ENCODE measurements around the gene CPM.

Gene CPM

GRCh38 chr12:68890701-68891113, 42.3 kb downstream of the CPM start:
- DNase-seq (ENCODE audit: low read depth) = peak; percentile 65
- TF ChIP-seq, protein P1, sequence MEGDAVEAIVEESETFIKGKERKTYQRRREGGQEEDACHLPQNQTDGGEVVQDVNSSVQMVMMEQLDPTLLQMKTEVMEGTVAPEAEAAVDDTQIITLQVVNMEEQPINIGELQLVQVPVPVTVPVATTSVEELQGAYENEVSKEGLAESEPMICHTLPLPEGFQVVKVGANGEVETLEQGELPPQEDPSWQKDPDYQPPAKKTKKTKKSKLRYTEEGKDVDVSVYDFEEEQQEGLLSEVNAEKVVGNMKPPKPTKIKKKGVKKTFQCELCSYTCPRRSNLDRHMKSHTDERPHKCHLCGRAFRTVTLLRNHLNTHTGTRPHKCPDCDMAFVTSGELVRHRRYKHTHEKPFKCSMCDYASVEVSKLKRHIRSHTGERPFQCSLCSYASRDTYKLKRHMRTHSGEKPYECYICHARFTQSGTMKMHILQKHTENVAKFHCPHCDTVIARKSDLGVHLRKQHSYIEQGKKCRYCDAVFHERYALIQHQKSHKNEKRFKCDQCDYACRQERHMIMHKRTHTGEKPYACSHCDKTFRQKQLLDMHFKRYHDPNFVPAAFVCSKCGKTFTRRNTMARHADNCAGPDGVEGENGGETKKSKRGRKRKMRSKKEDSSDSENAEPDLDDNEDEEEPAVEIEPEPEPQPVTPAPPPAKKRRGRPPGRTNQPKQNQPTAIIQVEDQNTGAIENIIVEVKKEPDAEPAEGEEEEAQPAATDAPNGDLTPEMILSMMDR (conservative IDR thresholded peaks at IDR 0.05; ENCODE audit: low read depth, low read length) = no peak
- H3K4me3 ChIP-seq (ENCODE audit: low read depth, low read length) = no peak overlapping the region

GRCh38 chr12:68888243-68888642, 44.7 kb downstream of the CPM start:
- TF ChIP-seq, protein P1 (conservative IDR thresholded peaks at IDR 0.05; ENCODE audit: low read depth, low read length) = no peak
- H3K4me3 ChIP-seq (ENCODE audit: low read depth, low read length) = no peak overlapping the region
- no peak for DNase-seq (ENCODE audit: low read depth)

DNA sequence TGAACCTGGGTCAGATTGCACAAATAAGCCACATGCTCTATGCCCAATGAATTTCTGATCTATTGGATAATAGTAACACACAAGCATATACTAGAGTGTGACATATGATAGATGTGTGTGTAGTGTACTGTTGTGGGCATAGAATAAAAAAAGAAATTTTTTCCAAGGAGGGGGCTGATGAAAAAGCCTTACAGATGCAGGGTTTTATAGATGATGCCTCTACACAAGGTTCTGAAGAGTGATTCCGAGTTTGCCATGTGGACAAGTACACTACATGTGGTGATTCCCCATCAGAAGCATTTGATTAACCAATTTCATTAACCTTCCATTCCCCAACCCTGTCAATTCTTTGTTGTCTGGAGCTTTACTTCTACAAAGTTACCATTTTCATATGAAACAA, 45.3 kb downstream of the CPM start:
- H3K4me3 ChIP-seq (ENCODE audit: low read depth, low read length) = no peak overlapping the region
- DNase-seq (ENCODE audit: low read depth) = no peak
- TF ChIP-seq, protein P1 (conservative IDR thresholded peaks at IDR 0.05; ENCODE audit: low read depth, low read length) = no peak

DNA sequence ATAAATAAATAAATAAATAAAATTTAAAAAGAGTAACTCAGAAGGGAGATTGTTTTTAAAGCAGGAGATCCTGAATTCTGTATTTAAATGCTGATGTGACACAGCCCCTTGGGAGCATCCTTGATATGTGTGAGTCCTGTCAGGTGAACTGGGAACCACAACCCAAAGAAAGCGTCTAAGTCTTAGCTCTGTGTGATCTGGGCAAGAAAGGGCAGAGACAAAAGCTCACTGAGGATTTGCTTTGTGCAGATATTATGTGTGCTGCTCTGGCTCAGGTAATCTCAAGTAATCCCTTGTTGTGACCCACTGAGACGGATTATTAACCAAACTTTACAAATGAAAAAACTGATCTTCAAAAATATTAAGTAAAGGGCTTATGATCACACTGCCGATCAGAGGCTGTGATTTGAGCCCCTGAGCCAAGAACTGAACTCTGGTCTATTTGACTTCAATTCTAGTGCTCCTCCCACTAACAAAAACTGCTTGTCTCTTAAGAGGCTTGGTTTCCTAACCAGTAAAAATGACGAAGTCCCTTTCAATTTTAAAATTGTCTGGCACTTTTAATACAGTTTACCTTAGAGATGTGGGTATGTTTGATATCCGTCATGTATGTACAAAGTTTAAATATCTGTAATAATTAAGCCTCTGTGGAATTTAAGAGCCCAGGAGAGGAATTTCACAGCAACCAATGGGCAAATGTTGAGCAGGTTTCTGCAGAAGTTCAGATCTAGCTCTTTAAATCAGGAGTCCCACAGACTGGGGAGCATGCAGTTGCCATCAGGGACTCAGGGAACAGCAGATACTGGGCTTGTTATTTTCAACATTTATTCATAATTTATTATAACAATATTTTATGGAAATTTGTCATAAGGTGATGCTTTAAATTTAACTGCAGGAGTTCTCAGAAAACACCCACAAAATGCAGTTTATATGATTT, 46.1 kb downstream of the CPM start:
- no peak overlapping the region for H3K4me3 ChIP-seq (ENCODE audit: low read depth, low read length)
- no peak for DNase-seq (ENCODE audit: low read depth)
- TF ChIP-seq, protein P1 (conservative IDR thresholded peaks at IDR 0.05; ENCODE audit: low read depth, low read length) = no peak

- no peak for DNase-seq (ENCODE audit: low read depth)
- H3K4me3 ChIP-seq (ENCODE audit: low read depth, low read length) = no peak overlapping the region
- TF ChIP-seq, protein P1 (conservative IDR thresholded peaks at IDR 0.05; ENCODE audit: low read depth, low read length) = no peak
Observed at GRCh38 chr12:68885381-68885780, 47.6 kb downstream of the CPM start.

DNA sequence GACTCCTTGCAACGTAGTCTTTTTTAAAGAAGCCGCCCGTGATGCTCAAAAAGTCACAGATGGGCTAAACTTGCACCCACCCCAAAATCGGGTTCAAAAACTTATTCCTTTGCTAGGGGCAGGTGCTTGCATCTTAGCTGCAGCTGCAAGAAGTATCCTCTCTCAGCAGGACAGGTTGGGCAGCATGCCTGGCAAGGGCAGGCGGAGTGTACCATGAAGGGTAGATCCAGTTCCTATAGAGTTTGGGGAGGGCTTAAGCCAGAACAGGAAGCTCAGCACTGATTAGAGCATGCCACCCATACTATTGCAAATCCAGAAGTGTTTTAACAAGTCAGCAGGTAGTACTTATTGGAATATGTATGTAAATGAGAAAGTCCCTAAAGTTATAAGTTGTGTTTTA, 48.7 kb downstream of the CPM start:
- H3K4me3 ChIP-seq (ENCODE audit: low read depth, low read length) = no peak overlapping the region
- no peak for DNase-seq (ENCODE audit: low read depth)
- TF ChIP-seq, protein P1 (conservative IDR thresholded peaks at IDR 0.05; ENCODE audit: low read depth, low read length) = no peak

- TF ChIP-seq, protein P1 (conservative IDR thresholded peaks at IDR 0.05; ENCODE audit: low read depth, low read length) = no peak
- H3K4me3 ChIP-seq (ENCODE audit: low read depth, low read length) = no peak overlapping the region
Observed at GRCh38 chr12:68883151-68883550, 49.8 kb downstream of the CPM start.

More at GRCh38 chr12:68883151-68883550, 49.8 kb downstream of the CPM start:
- DNase-seq (ENCODE audit: low read depth) = no peak
